GM06990 (cell line): ENCODE measurements around the gene NEK7.

Experiments used
- DNase-seq: peaks from one replicate; pipeline ENCODE4 v3.0.0-alpha.2; 2011; ENCODE audit not compliant: insufficient read length; ENCODE audit errors: extremely low read depth
- H3K27me3 ChIP-seq: replicated peaks from 2 replicates; pipeline ENCODE4 v1.6.0; 2011; ENCODE audit warnings: low read length; ENCODE audit not compliant: control insufficient read depth, insufficient read depth
- H3K36me3 ChIP-seq: 2 replicates; pipeline ENCODE4 v1.5.1; 2011; ENCODE audit warnings: low read length; ENCODE audit not compliant: control insufficient read depth, insufficient read depth
- H3K4me3 ChIP-seq: replicated peaks from 2 replicates; pipeline ENCODE4 v1.5.1; 2011; ENCODE audit warnings: low read depth, mild to moderate bottlenecking, control low read depth, low read length
- TF ChIP-seq, protein P1 (sequence below): IDR thresholded peaks from 2 replicates; pipeline ENCODE4 v1.5.1; 2011; ENCODE audit warnings: low read length, control low read depth, mild to moderate bottlenecking, inconsistent platforms; ENCODE audit not compliant: insufficient read depth, poor library complexity, severe bottlenecking

NEK7 gene

DNA sequence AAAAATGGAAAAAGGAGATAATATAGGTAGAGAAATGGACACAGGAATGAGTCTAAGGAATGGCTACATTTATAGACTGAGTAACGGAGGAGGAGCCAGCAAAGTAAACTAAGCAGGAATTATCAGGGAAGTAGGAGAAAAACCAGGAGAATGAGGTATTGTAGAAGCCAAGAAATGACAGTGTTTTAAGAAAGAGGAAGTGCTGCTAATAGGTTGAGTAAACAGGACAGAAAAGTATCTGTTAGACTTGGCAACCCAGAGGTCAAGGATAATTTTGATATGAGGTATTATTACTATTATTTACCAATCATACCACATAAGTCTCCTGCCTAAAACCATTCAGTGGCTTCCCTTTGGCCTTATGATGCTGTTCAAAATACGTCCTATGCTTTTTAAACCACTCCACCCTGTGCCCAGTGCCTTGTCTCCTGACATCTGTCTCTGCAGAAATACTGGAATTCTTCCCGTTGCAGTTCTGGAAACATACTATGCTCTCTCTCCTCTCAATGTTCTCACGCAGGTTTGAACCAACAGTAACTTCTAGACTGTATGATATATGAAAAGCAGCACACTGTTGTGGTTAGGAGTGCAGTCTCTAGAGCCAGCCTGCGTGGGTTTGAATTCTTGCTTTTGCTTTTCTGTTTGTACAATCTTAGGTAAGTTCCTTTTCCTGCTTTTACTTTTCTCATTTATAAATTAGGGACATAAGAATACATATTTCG is 24.6 kb upstream of the NEK7 start:
- TF ChIP-seq, protein P1, sequence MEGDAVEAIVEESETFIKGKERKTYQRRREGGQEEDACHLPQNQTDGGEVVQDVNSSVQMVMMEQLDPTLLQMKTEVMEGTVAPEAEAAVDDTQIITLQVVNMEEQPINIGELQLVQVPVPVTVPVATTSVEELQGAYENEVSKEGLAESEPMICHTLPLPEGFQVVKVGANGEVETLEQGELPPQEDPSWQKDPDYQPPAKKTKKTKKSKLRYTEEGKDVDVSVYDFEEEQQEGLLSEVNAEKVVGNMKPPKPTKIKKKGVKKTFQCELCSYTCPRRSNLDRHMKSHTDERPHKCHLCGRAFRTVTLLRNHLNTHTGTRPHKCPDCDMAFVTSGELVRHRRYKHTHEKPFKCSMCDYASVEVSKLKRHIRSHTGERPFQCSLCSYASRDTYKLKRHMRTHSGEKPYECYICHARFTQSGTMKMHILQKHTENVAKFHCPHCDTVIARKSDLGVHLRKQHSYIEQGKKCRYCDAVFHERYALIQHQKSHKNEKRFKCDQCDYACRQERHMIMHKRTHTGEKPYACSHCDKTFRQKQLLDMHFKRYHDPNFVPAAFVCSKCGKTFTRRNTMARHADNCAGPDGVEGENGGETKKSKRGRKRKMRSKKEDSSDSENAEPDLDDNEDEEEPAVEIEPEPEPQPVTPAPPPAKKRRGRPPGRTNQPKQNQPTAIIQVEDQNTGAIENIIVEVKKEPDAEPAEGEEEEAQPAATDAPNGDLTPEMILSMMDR: no peak
- DNase-seq: peak; percentile 11
- no peak overlapping the region for H3K4me3 ChIP-seq
- no peaks in the 10 kb centered on the region for H3K27me3 ChIP-seq
- no peaks in the 10 kb centered on the region for H3K36me3 ChIP-seq

GRCh38 chr1:198134252-198134651 is 22.5 kb upstream of the NEK7 start:
- TF ChIP-seq, protein P1: no peak

DNA sequence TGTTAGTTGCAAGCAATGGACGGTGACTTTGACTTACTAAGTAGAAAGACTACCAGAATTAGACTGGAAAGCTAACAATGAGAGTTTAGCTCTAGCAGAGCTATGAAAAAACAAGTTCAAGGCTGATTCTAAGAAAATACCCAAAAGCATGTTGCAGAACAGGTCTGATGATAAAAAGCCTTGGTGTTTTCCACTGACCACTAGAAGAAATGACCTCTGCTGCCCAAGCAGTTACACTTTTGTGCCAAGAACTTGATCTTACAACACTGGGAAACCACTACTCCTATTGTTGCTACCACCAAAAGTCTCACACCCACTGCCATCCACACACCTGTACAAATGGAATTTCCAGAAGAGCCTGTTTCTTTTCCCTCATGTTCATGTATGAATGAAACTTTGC is 21.4 kb upstream of the NEK7 start:
- no peak overlapping the region for H3K4me3 ChIP-seq
- no peak for DNase-seq
- TF ChIP-seq, protein P1: no peak
- no peaks in the 10 kb centered on the region for H3K27me3 ChIP-seq
- no peaks in the 10 kb centered on the region for H3K36me3 ChIP-seq

More at GRCh38 chr1:198134252-198134651, 22.5 kb upstream of the NEK7 start:
- no peak for DNase-seq
- H3K36me3 ChIP-seq: no peaks in the 10 kb centered on the region
- H3K4me3 ChIP-seq: no peak overlapping the region
- H3K27me3 ChIP-seq: no peaks in the 10 kb centered on the region

- Histone ChIP-seq H3K27me3 (no peaks in the 10 kb centered on the region), H3K4me3 (no peak overlapping the region), H3K36me3 (no peaks in the 10 kb centered on the region)
- no peak for DNase-seq
- TF ChIP-seq, protein P1: no peak
These were observed 15.0 kb upstream of the NEK7 start for GRCh38 chr1:198141668-198142351.

DNA sequence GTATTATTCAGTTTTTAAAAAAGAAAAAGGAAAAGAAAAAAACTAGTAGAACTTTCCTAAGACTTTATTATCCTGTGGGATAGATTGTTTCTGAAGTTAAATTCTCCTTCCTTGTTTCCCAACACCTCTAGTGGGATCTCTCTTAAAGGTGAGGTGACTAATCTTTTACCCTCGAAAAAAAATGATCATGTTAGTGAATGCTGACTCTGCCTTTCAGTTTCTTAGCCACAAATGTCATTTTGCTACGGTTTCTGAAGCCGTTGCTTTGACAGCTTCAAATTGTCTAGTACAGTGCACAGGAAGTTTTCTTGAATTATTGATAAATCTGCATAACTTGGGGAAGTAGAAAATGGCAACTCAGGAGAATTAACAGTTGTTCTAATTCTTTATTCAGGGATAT is 13.0 kb upstream of the NEK7 start:
- Histone ChIP-seq H3K36me3 (no peaks in the 10 kb centered on the region), H3K4me3 (no peak overlapping the region), H3K27me3 (no peaks in the 10 kb centered on the region)
- TF ChIP-seq, protein P1: no peak
- no peak for DNase-seq

GRCh38 chr1:198147216-198147615 is 9.6 kb upstream of the NEK7 start:
- TF ChIP-seq, protein P1: no peak
- Histone ChIP-seq H3K4me3 (no peak overlapping the region), H3K27me3 (no peaks in the 10 kb centered on the region), H3K36me3 (no peaks in the 10 kb centered on the region)
- DNase-seq: no peak
